Measurements from ENCODE around the gene ITGA7. TPM values are rescaled to one million over a fixed set of nuclear protein-coding genes. Genes with fewer than 3 reads are reported as not detected.

ITGA7 gene
- total RNA-seq, 1 donor from 2014 or later, result 23.6 TPM

DNA sequence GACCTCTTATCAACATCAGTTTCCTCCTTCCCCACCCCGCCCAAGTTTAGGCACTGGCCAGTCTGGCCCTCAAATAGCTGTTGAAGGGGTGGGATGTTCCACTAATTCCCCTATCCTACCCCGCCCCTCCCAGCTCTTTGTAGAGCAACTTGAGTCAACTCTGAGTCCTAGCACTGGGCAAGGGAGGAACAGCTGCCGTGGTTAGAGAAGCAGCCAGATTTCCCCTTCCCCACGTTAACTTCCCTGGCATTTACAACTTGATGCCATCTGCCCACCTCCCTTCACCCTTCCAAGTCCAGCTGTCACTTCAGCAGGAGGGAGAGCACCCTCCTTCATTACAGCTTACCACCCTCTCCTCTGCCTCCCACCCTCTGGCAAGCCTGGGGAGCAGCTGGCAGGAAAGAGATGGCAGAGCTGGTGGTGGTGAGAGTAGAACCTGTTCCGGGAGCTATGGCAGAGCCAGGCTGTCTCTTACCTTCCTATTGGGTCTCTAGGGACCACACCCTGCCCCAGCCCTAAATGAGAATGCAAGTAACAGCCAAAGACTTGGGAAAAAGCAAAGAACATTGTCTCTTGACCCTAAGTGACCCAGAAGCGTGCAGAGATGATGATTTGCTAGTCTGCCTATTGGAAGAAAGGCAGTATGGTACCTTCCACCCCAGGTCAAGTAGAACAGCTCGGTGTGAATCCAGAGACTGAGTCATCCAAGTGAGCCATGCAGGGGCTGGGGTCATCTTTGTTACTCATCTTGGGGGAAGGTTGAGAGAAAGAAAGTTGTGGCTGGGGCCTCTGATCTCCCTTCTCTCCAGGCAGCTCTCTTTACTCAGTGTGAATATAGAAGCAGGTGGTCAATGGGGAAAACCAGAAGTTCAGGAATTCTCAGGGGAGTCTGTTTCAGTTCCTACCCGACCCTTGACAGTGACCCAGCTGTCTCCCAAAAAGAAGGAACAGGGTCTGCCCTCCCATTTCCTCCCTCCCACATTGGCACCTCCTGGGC, 9.6 kb upstream of the ITGA7 start:
- Histone ChIP-seq H3K27ac (peak overlapping the region; percentile 94), H3K36me3 (no peaks in the 10 kb centered on the region), H3K4me3 (peak overlapping the region; percentile 76 to 91), H3K27me3 (no peaks in the 10 kb centered on the region), H3K4me1 (peaks cover 60% of the 10 kb centered on the region), H3K9me3 (no peaks in the 10 kb centered on the region)
- intact Hi-C loops (cut with DNase I), result no loop called here
- DNase-seq (ENCODE audit: extremely low spot score in 2 of 2), result no peak
- TF ChIP-seq, protein P1, sequence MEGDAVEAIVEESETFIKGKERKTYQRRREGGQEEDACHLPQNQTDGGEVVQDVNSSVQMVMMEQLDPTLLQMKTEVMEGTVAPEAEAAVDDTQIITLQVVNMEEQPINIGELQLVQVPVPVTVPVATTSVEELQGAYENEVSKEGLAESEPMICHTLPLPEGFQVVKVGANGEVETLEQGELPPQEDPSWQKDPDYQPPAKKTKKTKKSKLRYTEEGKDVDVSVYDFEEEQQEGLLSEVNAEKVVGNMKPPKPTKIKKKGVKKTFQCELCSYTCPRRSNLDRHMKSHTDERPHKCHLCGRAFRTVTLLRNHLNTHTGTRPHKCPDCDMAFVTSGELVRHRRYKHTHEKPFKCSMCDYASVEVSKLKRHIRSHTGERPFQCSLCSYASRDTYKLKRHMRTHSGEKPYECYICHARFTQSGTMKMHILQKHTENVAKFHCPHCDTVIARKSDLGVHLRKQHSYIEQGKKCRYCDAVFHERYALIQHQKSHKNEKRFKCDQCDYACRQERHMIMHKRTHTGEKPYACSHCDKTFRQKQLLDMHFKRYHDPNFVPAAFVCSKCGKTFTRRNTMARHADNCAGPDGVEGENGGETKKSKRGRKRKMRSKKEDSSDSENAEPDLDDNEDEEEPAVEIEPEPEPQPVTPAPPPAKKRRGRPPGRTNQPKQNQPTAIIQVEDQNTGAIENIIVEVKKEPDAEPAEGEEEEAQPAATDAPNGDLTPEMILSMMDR (IDR thresholded peaks at IDR 0.05), result no peak
- TF ChIP-seq POLR2AphosphoS5 (IDR thresholded peaks at IDR 0.05; ENCODE audit: insufficient read depth in 1 of 2, low read depth in 1 of 2), result no peak
- no peak for TF ChIP-seq POLR2A (IDR thresholded peaks at IDR 0.05)

DNA sequence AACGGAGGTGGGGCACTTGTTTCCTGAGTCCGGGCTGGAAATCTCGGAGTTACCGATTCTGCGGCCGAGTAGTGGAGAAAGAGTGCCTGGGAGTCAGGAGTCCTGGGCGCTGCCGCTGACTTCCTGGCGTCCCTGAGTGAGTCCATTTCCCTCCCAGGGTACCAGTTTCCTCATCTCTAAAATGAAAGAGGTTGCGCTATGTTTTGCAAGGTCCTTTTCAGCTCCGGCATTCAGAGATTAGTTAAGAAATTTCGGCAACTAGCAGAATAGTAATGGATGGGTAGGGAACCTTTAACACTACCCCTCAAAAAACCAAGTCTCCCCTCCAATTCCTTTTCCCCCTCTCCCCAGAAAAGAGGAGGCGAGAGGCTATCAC, 8.9 kb upstream of the ITGA7 start:
- no peak for DNase-seq (ENCODE audit: extremely low spot score in 2 of 2)
- Histone ChIP-seq H3K4me3 (peak overlapping the region; percentile 76 to 91), H3K36me3 (no peaks in the 10 kb centered on the region), H3K4me1 (peaks cover 60% of the 10 kb centered on the region), H3K27me3 (no peaks in the 10 kb centered on the region), H3K27ac (peak overlapping the region; percentile 94), H3K9me3 (no peaks in the 10 kb centered on the region)
- TF ChIP-seq POLR2A (IDR thresholded peaks at IDR 0.05) (no peak), POLR2AphosphoS5 (IDR thresholded peaks at IDR 0.05; ENCODE audit: insufficient read depth in 1 of 2, low read depth in 1 of 2) (no peak)
- TF ChIP-seq, protein P1 (IDR thresholded peaks at IDR 0.05), result no peak
- intact Hi-C loops (cut with DNase I), result no loop called here

DNA sequence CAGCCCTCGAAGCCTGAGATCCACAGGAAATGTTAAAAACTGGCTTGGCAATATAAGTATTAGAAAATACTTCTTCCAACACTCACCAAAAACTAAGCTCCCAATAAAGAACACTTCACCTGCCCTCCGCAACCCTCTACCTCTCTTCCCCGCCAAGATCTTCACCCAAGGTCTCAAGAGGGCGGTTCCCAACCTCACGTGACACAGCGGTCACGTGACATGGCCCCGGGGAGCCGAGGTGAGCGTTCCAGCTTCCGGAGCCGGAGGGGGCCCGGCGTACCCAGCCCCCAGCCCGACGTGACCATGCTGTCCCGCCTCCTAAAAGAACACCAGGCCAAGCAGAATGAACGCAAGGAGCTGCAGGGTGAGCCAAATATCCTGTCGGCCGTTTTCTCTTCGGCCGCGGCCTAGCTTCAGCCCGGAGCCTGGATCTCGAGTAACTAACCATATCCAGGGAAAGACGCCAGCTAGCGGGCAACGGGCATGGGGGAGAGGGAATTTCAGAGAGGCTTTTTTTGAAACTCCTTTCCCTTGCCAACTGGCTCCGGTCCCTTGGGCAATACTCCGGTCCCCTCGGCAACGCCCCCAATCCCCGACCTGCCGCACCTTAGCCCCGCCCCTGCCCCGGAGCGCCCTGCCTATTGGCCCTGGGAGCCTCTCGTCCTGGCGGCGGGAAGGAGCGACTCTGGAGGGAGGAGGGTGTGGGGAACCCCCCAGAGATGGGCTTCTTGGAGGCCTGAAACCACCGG, 8.3 kb upstream of the ITGA7 start, which contains the start of gene BLOC1S1:
BLOC1S1 (plus strand) TSS at position 214 of the 749 bp plus-strand sequence; CDS start at position 220, 6 bp downstream.
- intact Hi-C loops (cut with DNase I), result no loop called here
- H3K9me3 ChIP-seq, result no peaks in the 10 kb centered on the region
- DNase-seq (ENCODE audit: extremely low spot score in 2 of 2), result peak in 1 of 2 donors; percentile 95
- no peaks in the 10 kb centered on the region for H3K36me3 ChIP-seq
- H3K27me3 ChIP-seq, result no peaks in the 10 kb centered on the region
- peak within 1 kb of the TSS; percentile 76 to 91 for H3K4me3 ChIP-seq
- peak within 1 kb of the TSS; percentile 94 for H3K27ac ChIP-seq
- TF ChIP-seq POLR2A (IDR thresholded peaks at IDR 0.05) (no peak), POLR2AphosphoS5 (IDR thresholded peaks at IDR 0.05; ENCODE audit: insufficient read depth in 1 of 2, low read depth in 1 of 2) (peak; percentile 84 to 90)
- TF ChIP-seq, protein P1 (IDR thresholded peaks at IDR 0.05), result no peak
- peaks cover 55% of the 10 kb centered on the region for H3K4me1 ChIP-seq

DNA sequence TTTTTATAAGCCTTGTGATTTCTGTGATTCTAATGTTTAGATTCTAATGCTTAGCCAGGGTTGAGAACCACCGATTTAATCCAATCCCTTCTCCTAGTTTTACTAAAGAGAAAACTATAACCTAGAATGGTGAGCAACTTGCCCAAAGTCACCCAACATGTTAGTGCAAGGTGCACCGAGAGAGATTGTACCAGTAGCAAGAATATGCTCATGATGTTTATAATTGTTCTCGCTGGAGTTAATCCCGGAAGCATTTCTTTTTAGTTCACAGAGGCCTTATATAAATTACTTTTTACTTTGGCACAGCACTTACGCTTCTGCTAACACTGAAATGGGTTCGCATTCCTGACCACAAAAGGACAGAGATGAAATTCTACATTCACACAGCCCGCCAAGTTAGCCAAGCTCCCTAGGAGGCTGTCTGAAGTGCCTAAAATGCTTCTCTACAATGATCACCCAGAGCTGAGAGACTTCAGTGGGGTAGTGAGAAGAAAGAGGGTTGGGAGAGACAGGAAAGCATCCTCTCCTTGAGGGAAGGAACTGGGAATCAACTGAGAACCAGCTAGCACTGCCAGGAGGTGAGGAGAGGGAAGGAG, 7.6 kb upstream of the ITGA7 start:
- no peak for TF ChIP-seq POLR2A (IDR thresholded peaks at IDR 0.05)
- TF ChIP-seq POLR2AphosphoS5 (IDR thresholded peaks at IDR 0.05; ENCODE audit: insufficient read depth in 1 of 2, low read depth in 1 of 2), result no peak
- TF ChIP-seq, protein P1 (IDR thresholded peaks at IDR 0.05), result no peak
- DNase-seq (ENCODE audit: extremely low spot score in 2 of 2), result no peak
- peaks cover 47% of the 10 kb centered on the region for H3K4me1 ChIP-seq
- H3K4me3 ChIP-seq, result peak overlapping the region; percentile 76 to 91
- no peaks in the 10 kb centered on the region for H3K36me3 ChIP-seq
- H3K27me3 ChIP-seq, result no peaks in the 10 kb centered on the region
- intact Hi-C loops (cut with DNase I), result no loop called here
- H3K27ac ChIP-seq, result peak overlapping the region; percentile 94
- H3K9me3 ChIP-seq, result no peaks in the 10 kb centered on the region
